ENCODE results near the gene TMEM87B. TPM values are rescaled to one million over a fixed set of nuclear protein-coding genes. Genes with fewer than 3 reads are reported as not detected.

Gene TMEM87B
- total RNA-seq, 1 donor: 33.7 TPM

GRCh38 chr2:112087346-112088020 is 32.4 kb downstream of the TMEM87B start:
- DNase-seq (ENCODE audit: insufficient read length, low spot score, missing footprints): no peak
- Histone ChIP-seq H3K4me1 (ENCODE audit: insufficient read depth, low read length) (peaks cover 8% of the 10 kb centered on the region), H3K36me3 (ENCODE audit: insufficient read depth, low read length) (peaks cover 73% of the 10 kb centered on the region), H3K9me3 (ENCODE audit: low read depth, low read length) (no peaks in the 10 kb centered on the region), H3K4me3 (ENCODE audit: insufficient read depth, low read length) (no peak overlapping the region), H4K20me1 (ENCODE audit: insufficient read depth, low read length) (peaks cover 3% of the 10 kb centered on the region), H3K27ac (ENCODE audit: low read depth, low read length) (no peak overlapping the region), H3K4me2 (ENCODE audit: insufficient read depth, low read length) (no peak overlapping the region), H2AFZ (ENCODE audit: low read length) (no peak overlapping the region), H3K27me3 (ENCODE audit: insufficient read depth, low read length) (no peaks in the 10 kb centered on the region), H3K79me2 (ENCODE audit: insufficient read depth, low read length) (no peaks in the 10 kb centered on the region)
- TF ChIP-seq CTCF (IDR thresholded peaks at IDR 0.05; ENCODE audit: extremely low read depth, low read depth, low read length): no peak

GRCh38 chr2:112089375-112089774 is 34.3 kb downstream of the TMEM87B start:
- Histone ChIP-seq H3K4me2 (ENCODE audit: insufficient read depth, low read length) (no peak overlapping the region), H3K4me3 (ENCODE audit: insufficient read depth, low read length) (no peak overlapping the region), H3K4me1 (ENCODE audit: insufficient read depth, low read length) (peaks cover 20% of the 10 kb centered on the region), H3K79me2 (ENCODE audit: insufficient read depth, low read length) (no peaks in the 10 kb centered on the region), H2AFZ (ENCODE audit: low read length) (no peak overlapping the region), H3K36me3 (ENCODE audit: insufficient read depth, low read length) (peaks cover 65% of the 10 kb centered on the region), H3K27ac (ENCODE audit: low read depth, low read length) (no peak overlapping the region), H4K20me1 (ENCODE audit: insufficient read depth, low read length) (no peaks in the 10 kb centered on the region), H3K27me3 (ENCODE audit: insufficient read depth, low read length) (no peaks in the 10 kb centered on the region), H3K9me3 (ENCODE audit: low read depth, low read length) (no peaks in the 10 kb centered on the region)
- DNase-seq (ENCODE audit: insufficient read length, low spot score, missing footprints): no peak
- no peak for TF ChIP-seq CTCF (IDR thresholded peaks at IDR 0.05; ENCODE audit: extremely low read depth, low read depth, low read length)

- H3K4me3 ChIP-seq (ENCODE audit: insufficient read depth, low read length): no peak overlapping the region
- no peaks in the 10 kb centered on the region for H4K20me1 ChIP-seq (ENCODE audit: insufficient read depth, low read length)
- H3K36me3 ChIP-seq (ENCODE audit: insufficient read depth, low read length): peaks cover 46% of the 10 kb centered on the region
- no peaks in the 10 kb centered on the region for H3K27me3 ChIP-seq (ENCODE audit: insufficient read depth, low read length)
- peak overlapping the region; percentile 38 for H3K27ac ChIP-seq (ENCODE audit: low read depth, low read length)
- H3K4me1 ChIP-seq (ENCODE audit: insufficient read depth, low read length): peaks cover 20% of the 10 kb centered on the region
- no peaks in the 10 kb centered on the region for H3K79me2 ChIP-seq (ENCODE audit: insufficient read depth, low read length)
- TF ChIP-seq CTCF (IDR thresholded peaks at IDR 0.05; ENCODE audit: extremely low read depth, low read depth, low read length): no peak
- DNase-seq (ENCODE audit: insufficient read length, low spot score, missing footprints): no peak
- H3K9me3 ChIP-seq (ENCODE audit: low read depth, low read length): no peaks in the 10 kb centered on the region
- peak overlapping the region; percentile 12 for H3K4me2 ChIP-seq (ENCODE audit: insufficient read depth, low read length)
- H2AFZ ChIP-seq (ENCODE audit: low read length): no peak overlapping the region
Observed at GRCh38 chr2:112092286-112093041, 37.4 kb downstream of the TMEM87B start.

GRCh38 chr2:112093216-112093615 is 38.1 kb downstream of the TMEM87B start:
- H2AFZ ChIP-seq (ENCODE audit: low read length): no peak overlapping the region
- DNase-seq (ENCODE audit: insufficient read length, low spot score, missing footprints): no peak
- no peaks in the 10 kb centered on the region for H3K79me2 ChIP-seq (ENCODE audit: insufficient read depth, low read length)
- peaks cover 20% of the 10 kb centered on the region for H3K4me1 ChIP-seq (ENCODE audit: insufficient read depth, low read length)
- H3K36me3 ChIP-seq (ENCODE audit: insufficient read depth, low read length): peaks cover 45% of the 10 kb centered on the region
- no peaks in the 10 kb centered on the region for H4K20me1 ChIP-seq (ENCODE audit: insufficient read depth, low read length)
- H3K9me3 ChIP-seq (ENCODE audit: low read depth, low read length): no peaks in the 10 kb centered on the region
- peak overlapping the region; percentile 38 for H3K27ac ChIP-seq (ENCODE audit: low read depth, low read length)
- peak overlapping the region; percentile 12 for H3K4me2 ChIP-seq (ENCODE audit: insufficient read depth, low read length)
- no peak for TF ChIP-seq CTCF (IDR thresholded peaks at IDR 0.05; ENCODE audit: extremely low read depth, low read depth, low read length)
- H3K4me3 ChIP-seq (ENCODE audit: insufficient read depth, low read length): no peak overlapping the region
- no peaks in the 10 kb centered on the region for H3K27me3 ChIP-seq (ENCODE audit: insufficient read depth, low read length)
